BJ (cell line): ENCODE data around the gene CTNND1. TPM values are rescaled to one million over a fixed set of nuclear protein-coding genes. Genes with fewer than 3 reads are reported as not detected.
"Not testable (repeated sequence)": the region's sequence is repeated elsewhere in the genome, so short reads cannot be mapped to it uniquely, and the experiment has no call there.

Source experiments
- CTCF ChIA-PET: fragments of 350-600 bp; formaldehyde crosslinking; extraction: SDS; loops from one replicate; lab custom pipeline; 2021; ENCODE audit warnings: antibody characterized with exemption, inconsistent platforms; lab: Yijun Ruan, JAX
- POLR2A ChIA-PET: fragments of 300-600 bp; sonication (Branson Sonifier 250); formaldehyde crosslinking; extraction: SDS; loops from one replicate; lab custom pipeline; 2021; ENCODE audit warnings: antibody characterized with exemption; lab: Charles Lee
- DNase-seq: peaks from one replicate; pipeline ENCODE4 v3.0.0-alpha.2; 2011; ENCODE audit warnings: low read depth
- H3K27me3 ChIP-seq: 2 replicates; pipeline ENCODE4 v1.6.0; 2011; ENCODE audit warnings: low read length; ENCODE audit not compliant: control insufficient read depth, insufficient read depth
- H3K36me3 ChIP-seq: 2 replicates; pipeline ENCODE4 v1.5.1; 2011; ENCODE audit warnings: low read length; ENCODE audit not compliant: control insufficient read depth, insufficient read depth
- H3K4me3 ChIP-seq: 2 replicates; pipeline ENCODE4 v1.5.1; 2011; ENCODE audit warnings: low read depth, mild to moderate bottlenecking, control low read depth, low read length
- CTCF ChIP-seq: IDR thresholded peaks from 2 replicates; pipeline ENCODE4 v1.5.1; 2011; ENCODE audit warnings: low read depth, mild to moderate bottlenecking, control low read depth, inconsistent platforms, low read length, moderate library complexity; ENCODE audit not compliant: insufficient read depth
- polyA plus RNA-seq: library from polyadenylated mRNA; depleted of rRNA; stranded (reverse); fragments of >200 nt; gene quantifications from 2 replicates; pipeline ENCODE4 v1.2.3, GENCODE V29; 2011

CTNND1 gene
- polyA plus RNA-seq, 1 experiment = 286 TPM

GRCh38 chr11:57818812-57819211 is 57.2 kb downstream of the CTNND1 start:
- POLR2A ChIA-PET = no interaction called here
- Histone ChIP-seq H3K4me3 (no peak overlapping the region), H3K27me3 (no peaks in the 10 kb centered on the region), H3K36me3 (peaks cover 19% of the 10 kb centered on the region)
- TF ChIP-seq CTCF = no peak
- no peak for DNase-seq
- CTCF ChIA-PET = interaction anchor here (0.6 to 1.7 kb wide), 7 partner anchors 8 to 706 kb away, joined by 3 to 8 read pairs (median 4); no protein-coding TSS in a partner anchor

DNA sequence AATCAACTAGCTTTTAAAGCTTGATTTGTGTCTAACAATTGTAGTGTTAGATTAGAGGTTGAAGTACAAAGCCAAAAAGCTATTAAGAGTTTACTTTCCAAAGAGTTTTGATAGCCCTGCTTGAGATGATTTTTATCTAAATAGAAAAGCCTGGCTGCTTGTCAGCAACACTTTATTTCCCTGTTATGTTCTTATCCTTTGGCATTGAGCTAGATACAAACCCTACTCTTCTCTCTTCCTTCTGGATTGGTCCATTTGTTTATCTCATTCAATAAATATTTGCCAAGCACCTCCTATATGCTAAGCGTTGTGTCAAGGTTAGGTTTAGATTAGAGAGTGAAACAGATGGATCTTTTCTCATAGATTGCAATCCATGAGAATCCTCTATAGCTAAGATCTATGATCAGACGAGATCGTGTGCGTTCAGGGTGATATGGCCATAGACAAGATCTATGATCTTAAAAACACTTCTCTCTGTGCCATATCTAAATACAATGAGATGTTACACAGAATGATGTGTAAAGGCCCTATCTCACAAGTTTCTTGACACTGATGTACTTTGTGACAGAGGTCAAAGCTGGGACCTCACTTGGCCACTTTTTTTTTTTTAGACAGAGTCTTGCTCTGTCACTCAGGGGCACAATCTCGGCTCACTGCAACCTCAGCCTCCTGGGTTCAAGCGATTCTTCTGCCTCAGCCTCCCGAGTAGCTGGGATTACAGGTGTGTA is 57.8 kb downstream of the CTNND1 start:
- ChIA-PET CTCF (interaction anchor here (0.6 to 1.7 kb wide), 7 partner anchors 8 to 705 kb away, joined by 3 to 8 read pairs (median 4); no protein-coding TSS in a partner anchor), POLR2A (no interaction called here)
- H3K27me3 ChIP-seq = no peaks in the 10 kb centered on the region
- no peak overlapping the region for H3K4me3 ChIP-seq
- TF ChIP-seq CTCF = no peak
- peaks cover 19% of the 10 kb centered on the region for H3K36me3 ChIP-seq
- DNase-seq = no peak

- no peak overlapping the region for H3K4me3 ChIP-seq
- DNase-seq = no peak
- POLR2A ChIA-PET = no interaction called here
- no peaks in the 10 kb centered on the region for H3K27me3 ChIP-seq
- CTCF ChIA-PET = interaction anchor here (1.3 to 2.7 kb wide), 3 partner anchors 23 to 701 kb away, joined by 3 to 14 read pairs (median 4); no protein-coding TSS in a partner anchor
- no peaks in the 10 kb centered on the region for H3K36me3 ChIP-seq
- TF ChIP-seq CTCF = no peak
Observed at GRCh38 chr11:57823859-57824258, 62.3 kb downstream of the CTNND1 start.

DNA sequence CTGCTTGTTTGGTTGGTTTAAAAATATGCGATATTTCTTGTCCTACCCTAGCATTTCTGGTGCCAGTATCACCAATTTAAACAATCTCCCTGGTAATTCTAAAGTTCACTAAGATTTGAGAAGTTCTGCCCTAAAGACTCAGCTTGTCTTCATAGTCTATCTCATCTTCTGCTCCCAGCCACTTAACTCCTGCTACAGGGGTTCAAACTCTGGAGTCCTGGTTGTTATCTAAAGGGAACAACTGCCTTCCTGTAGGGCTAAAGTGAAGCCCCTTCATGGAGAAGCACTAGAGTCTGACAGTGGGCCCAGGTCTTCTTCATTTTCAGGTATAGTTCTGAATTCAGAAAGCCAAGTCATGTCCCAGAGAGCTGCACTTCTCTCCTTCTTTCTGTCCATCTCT is 73.2 kb downstream of the CTNND1 start:
- POLR2A ChIA-PET = no interaction called here
- CTCF ChIA-PET = no interaction called here
- no peak for TF ChIP-seq CTCF
- no peaks in the 10 kb centered on the region for H3K36me3 ChIP-seq
- DNase-seq = no peak
- no peaks in the 10 kb centered on the region for H3K27me3 ChIP-seq
- H3K4me3 ChIP-seq = no peak overlapping the region

GRCh38 chr11:57838609-57839008 is 77.0 kb downstream of the CTNND1 start:
- H3K36me3 ChIP-seq, H3K27me3 ChIP-seq, POLR2A ChIA-PET, H3K4me3 ChIP-seq, CTCF ChIA-PET, DNase-seq: not testable (repeated sequence)
